ENCODE data around the gene PDHX.
"Not testable (repeated sequence)": the region's sequence is repeated elsewhere in the genome, so short reads cannot be mapped to it uniquely, and the experiment has no call there.

The PDHX gene

GRCh38 chr11:35028007-35028406 is 111.6 kb downstream of the PDHX start:
- not testable (repeated sequence) for DNase-seq

DNA sequence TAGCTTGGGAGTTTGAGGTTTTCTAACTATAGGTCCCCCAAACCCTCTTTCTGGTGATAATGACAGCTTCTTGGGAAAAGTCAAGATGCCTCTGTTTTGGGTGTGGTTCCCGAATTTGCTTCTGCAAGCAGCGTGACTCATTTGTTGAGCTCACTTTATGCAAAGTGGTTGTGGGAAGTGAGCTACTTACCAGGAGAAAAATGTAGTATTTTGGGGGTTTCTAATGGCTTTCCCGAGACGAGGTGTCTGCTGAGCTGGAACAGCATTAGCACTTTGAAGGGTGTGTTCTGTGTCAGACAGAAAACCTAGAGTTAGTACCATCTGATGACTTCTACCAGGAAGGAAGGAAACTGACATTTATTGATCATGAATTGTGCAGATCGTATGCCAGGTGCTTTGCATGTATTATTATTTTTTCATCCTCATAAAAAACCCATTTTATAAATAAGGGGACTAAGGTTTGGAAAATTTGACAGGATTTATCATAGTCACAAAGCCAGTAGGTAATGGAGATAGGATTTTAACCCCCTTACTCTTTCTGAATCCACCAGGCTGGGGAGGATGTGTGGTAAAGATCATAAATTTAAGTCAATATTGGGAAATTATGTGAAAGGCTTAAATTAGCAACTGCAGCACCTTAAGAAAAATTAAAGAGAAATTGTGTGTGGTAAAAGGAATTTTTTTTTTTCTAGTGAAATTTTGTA is 113.7 kb downstream of the PDHX start:
- DNase-seq: no peak

GRCh38 chr11:35030716-35031213 is 114.3 kb downstream of the PDHX start:
- no peak for DNase-seq

GRCh38 chr11:35031346-35031745 is 114.9 kb downstream of the PDHX start:
- no peak for DNase-seq

- DNase-seq: no peak
Measured at GRCh38 chr11:35031867-35032266, 115.4 kb downstream of the PDHX start.

DNA sequence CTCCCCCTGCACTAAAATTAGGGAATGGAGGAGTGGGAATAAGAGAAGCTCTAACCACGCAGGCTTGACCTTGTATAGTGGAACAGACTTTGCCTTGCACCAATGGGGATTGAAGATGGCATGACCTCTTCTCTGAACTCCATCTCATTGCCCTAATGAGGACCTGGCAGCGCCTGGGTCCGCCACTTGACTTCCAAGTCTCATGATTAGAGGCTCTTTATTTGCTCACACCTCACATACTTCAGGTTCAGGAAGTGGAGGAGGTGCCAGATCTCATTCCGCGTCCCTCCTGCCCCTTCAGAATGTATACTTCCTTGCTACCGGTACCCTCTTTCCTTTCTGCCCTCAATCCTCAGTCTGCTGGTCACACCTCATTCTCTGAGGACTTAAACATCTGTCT is 116.6 kb downstream of the PDHX start:
- no peak for DNase-seq

DNA sequence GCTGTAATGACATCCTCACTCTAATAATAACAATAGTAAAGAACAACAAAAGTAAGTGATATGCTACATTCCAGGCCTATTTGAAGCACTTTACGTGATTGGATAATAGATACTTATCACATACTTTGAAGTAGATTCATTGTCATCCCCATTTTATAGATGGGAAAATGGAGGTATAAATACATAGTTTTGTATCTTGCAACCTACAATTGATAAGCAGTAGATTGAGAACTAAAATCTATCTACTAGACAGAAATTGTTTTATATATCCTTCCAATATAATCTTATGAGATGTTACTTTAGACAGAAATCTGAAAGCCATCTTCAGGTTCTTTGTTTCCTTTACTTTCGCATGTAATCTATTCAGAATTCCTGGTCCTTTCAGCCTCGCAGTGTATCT is 118.0 kb downstream of the PDHX start:
- DNase-seq: no peak

- no peak for DNase-seq
Measured at GRCh38 chr11:35035894-35036408, 119.5 kb downstream of the PDHX start.

DNA sequence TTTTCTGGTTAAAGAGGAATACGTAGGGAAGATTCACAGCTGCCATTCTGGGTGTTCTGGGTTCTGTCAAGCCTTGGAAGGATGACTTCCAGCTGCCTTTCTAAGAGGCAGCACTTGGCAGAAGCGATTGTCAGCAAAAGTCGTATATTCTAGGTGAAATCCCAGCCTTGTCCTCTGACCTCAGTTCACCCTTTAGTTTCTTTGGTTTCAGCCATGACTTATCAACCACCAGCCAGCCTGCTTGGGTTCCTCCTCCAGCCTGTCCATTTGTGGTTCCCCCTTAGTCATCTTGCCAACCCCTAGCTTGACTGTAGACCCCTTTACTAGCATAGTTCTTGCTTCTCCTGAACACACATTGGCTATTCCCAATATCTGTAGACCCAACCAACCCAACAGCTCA is 120.2 kb downstream of the PDHX start:
- no peak for DNase-seq

DNA sequence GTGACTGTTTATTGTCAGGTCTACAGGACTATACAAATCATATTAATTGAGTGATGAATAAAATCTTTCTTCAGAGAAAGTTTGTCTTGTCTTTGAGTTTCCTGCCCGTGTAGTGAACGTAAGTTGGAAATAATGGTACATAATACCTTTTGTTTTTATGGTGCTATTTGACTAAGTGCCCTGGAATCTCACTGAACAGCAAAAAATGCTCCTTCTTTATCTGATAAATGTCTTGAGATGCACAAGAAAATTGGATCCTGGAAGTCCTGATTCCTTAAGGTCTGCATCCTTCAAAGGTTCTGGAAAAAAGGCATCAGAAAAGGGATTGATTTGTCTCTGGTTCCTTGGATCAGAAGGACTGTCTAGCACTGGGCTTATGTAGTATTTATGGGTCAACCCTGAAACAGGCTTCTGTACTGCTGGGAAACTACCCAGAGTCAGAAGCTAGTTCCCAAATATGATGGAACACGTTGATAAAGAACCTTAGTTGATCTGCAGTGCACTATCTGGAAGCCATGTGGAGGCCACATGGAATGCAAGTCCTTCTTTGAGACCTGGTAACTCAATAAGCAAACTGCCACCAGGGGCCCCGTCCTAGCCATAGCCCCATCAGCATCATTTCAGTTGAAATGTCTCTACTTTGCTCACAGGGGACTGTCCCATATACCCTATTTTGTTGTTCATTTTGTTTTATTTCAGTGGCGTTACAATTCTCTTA is 122.0 kb downstream of the PDHX start:
- no peak for DNase-seq

GRCh38 chr11:35039076-35039475 is 122.7 kb downstream of the PDHX start:
- no peak for DNase-seq

- DNase-seq: peak in 3 of 4 experiments; percentile 6 to 40 (median 18)
Measured at GRCh38 chr11:35040221-35040942, 124.0 kb downstream of the PDHX start.

DNA sequence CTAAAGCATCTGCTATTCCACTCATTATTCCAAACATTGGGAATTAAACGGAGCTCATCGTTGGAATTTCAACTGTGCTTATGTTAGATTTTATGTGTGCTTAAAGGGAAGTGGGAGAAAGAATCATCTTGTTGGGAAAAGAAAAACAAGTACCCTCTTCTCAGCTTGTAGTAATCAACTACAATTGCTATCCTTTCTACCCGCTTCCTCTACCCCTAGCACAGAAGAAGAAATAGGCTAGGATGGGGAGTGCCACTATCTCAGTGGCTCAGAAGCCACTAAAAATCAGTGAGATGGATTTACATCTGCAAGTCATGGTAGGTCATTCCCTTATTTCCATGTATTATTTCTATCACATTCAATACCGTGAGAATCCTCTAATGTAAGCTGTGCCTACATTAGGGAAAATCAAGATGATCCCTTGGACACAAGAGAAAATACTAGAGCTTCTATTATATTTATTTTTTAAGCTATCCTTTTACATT is 124.7 kb downstream of the PDHX start:
- DNase-seq: no peak

GRCh38 chr11:35042224-35042623 is 125.8 kb downstream of the PDHX start:
- DNase-seq: no peak

DNA sequence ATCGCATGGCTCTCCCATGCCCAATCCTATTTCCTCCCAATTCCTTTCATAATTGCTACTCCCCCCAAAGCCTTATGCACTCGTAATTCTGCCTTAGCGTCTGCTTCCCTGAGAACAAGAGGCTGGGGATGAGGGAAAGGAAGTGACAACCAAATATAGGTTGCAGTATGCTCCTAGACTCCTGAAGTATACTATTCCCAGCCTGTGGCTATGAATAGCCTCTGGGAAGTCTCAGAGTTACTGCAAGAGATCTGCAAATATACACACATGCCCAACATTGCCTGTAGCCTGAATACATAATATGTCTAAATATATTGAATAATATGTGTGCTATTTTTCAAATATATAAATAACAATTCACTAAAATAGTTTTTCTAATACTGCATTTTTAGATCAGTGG is 126.5 kb downstream of the PDHX start:
- DNase-seq: no peak

DNA sequence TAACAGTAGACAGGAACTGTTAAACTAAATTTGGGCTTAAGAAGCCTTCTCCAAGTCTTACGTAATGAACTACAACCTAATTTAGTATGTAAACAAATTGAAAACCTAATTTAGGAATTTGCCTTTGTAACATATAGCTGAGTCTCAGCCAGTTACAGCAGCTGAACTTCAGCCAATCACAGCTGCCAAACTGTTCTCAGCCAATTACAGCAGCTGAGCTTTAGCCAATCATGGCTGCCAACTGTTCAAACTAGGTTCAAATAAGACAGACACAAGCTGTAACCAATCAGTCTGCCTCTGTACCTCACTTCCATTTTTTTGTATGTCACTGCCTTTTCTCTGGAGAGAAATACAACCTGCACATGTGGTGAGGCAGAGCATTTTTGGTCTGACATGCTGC is 127.5 kb downstream of the PDHX start:
- no peak for DNase-seq

DNA sequence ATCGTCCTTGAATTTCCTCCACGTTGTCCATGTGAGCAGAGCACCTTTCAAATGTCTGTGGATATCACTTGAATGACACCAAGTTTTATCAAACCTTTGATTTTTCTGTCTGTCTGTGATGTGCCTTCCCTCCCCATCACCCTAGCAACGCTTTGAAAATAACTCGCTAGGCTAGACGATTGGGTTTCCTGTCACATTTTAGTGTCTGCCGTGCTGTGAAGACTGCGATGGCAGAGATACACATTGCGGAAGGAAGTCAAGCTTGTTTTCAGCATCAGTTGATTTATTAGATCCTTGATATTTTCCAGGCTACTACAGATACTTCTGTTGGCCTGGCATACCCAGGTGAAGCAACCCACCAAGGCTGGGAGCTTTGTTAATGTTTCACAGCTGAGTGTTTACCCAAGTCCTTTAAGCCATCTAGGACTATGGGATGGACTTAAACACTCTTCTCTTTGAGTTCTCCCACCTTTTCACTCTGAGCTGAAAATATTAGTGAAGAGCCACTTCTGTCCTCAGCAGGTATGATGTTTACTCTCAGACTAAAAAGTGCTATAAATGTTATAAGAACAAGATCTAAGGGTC is 128.9 kb downstream of the PDHX start:
- peak in 3 of 4 experiments; percentile 6 to 54 (median 49) for DNase-seq

Measured in activated naive CD4-positive, alpha-beta T cell (primary cell).